ENCODE measurements around the gene BMP6.

GRCh38 chr6:7819431-7820015 is 93.6 kb downstream of the BMP6 start:
- TF ChIP-seq, protein P1, sequence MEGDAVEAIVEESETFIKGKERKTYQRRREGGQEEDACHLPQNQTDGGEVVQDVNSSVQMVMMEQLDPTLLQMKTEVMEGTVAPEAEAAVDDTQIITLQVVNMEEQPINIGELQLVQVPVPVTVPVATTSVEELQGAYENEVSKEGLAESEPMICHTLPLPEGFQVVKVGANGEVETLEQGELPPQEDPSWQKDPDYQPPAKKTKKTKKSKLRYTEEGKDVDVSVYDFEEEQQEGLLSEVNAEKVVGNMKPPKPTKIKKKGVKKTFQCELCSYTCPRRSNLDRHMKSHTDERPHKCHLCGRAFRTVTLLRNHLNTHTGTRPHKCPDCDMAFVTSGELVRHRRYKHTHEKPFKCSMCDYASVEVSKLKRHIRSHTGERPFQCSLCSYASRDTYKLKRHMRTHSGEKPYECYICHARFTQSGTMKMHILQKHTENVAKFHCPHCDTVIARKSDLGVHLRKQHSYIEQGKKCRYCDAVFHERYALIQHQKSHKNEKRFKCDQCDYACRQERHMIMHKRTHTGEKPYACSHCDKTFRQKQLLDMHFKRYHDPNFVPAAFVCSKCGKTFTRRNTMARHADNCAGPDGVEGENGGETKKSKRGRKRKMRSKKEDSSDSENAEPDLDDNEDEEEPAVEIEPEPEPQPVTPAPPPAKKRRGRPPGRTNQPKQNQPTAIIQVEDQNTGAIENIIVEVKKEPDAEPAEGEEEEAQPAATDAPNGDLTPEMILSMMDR (optimal IDR thresholded peaks at IDR 0.05 in 1 of 3, IDR thresholded peaks at IDR 0.05 in 1 of 3, conservative IDR thresholded peaks at IDR 0.05 in 1 of 3; ENCODE audit: extremely low read depth in 1 of 3, insufficient read depth in 2 of 3, low read length in 3 of 3), result no peak
- TF ChIP-seq EZH2 (IDR thresholded peaks at IDR 0.05; ENCODE audit: low read length), result no peak

Data from keratinocyte (primary cell).